Endothelial cell of umbilical vein (primary cell): ENCODE measurements around the gene RASAL2. TPM values are rescaled to one million over a fixed set of nuclear protein-coding genes. Genes with fewer than 3 reads are reported as not detected.

Source experiments
- BruUV-seq: library from RNA; stranded (reverse); fragments of 400-500 nt; replicated peaks from 2 replicates; lab custom pipeline; 2021; lab: Mats Ljungman, UMichigan
- CTCF ChIA-PET: fragments of 300-600, 350-600 bp; sonication (Branson Sonifier 250); formaldehyde crosslinking; loops from one replicate; lab custom pipeline; 2021; ENCODE audit warnings: antibody characterized with exemption, inconsistent platforms; lab: Charles Lee
- POLR2A ChIA-PET: fragments of 300-600, 350-600 bp; sonication (Branson Sonifier 250); formaldehyde crosslinking; loops from one replicate; lab custom pipeline; 2021; ENCODE audit warnings: antibody characterized with exemption, inconsistent platforms; lab: Charles Lee
- DNase-seq: peaks from one replicate; pipeline ENCODE4 v3.0.0-alpha.2; 2011; ENCODE audit warnings: low read depth, low spot score
- FAIRE-seq: peaks from 2 replicates; lab custom pipeline; 2011; peaks lifted over from hg19 to GRCh38; lab: Jason Lieb, UNC
- H2AFZ ChIP-seq: 2 replicates; pipeline ENCODE4 v1.6.0; 2012; ENCODE audit warnings: low read depth, low read length, control low read depth, inconsistent platforms
- H3K27ac ChIP-seq: 2 replicates; pipeline ENCODE4 v1.5.1; 2011; ENCODE audit warnings: low read depth, mild to moderate bottlenecking, control low read depth, low read length, moderate library complexity; ENCODE audit not compliant: insufficient read depth
- H3K27me3 ChIP-seq, 2 experiments: 2 replicates each; pipeline versions ENCODE4 v1.6.0 to v1.6.1; 2011; ENCODE audit warnings: low read length in 2 of 2, mixed read lengths in 1 of 2; ENCODE audit not compliant: control insufficient read depth in 2 of 2, insufficient read depth in 2 of 2
- H3K36me3 ChIP-seq, 2 experiments: 2 replicates in 1 of 2; 3 replicates in 1 of 2; pipeline ENCODE4 v1.5.1; 2011; ENCODE audit warnings: low read length in 2 of 2, mild to moderate bottlenecking in 1 of 2, moderate library complexity in 1 of 2; ENCODE audit not compliant: control insufficient read depth in 2 of 2, insufficient read depth in 2 of 2; ENCODE audit errors: extremely low read depth in 1 of 2
- H3K4me1 ChIP-seq: 3 replicates; pipeline ENCODE4 v1.5.1; 2011; ENCODE audit warnings: mild to moderate bottlenecking, low read length; ENCODE audit not compliant: control insufficient read depth, insufficient read depth; ENCODE audit errors: extremely low read depth
- H3K4me2 ChIP-seq: 2 replicates; pipeline ENCODE4 v1.6.1; 2011; ENCODE audit warnings: low read length, control low read depth, mixed read lengths; ENCODE audit not compliant: insufficient read depth
- H3K4me3 ChIP-seq, 3 experiments: fragments of 200-600 bp in 1 of 3; sonication (generic), shearing (Covaris generic) in 1 of 3; replicated peaks in 1 of 3; 2 replicates each; pipeline ENCODE4 v1.5.1; 2011 to 2016; ENCODE audit warnings: control low read depth in 3 of 3, low read length in 3 of 3, mild to moderate bottlenecking in 2 of 3, inconsistent platforms in 1 of 3, low read depth in 1 of 3, moderate library complexity in 1 of 3; ENCODE audit not compliant: insufficient read depth in 1 of 3
- H3K79me2 ChIP-seq: 2 replicates; pipeline ENCODE4 v1.6.0; 2012; ENCODE audit warnings: low read length, inconsistent platforms; ENCODE audit not compliant: control insufficient read depth, insufficient read depth
- H3K9ac ChIP-seq: replicated peaks from 2 replicates; pipeline ENCODE3; 2011; ENCODE audit warnings: low read length, control low read depth; ENCODE audit not compliant: insufficient read depth; ENCODE audit errors: extremely low read depth
- H3K9me1 ChIP-seq: replicated peaks from 3 replicates; pipeline ENCODE4 v1.6.0; 2011; ENCODE audit warnings: mild to moderate bottlenecking, low read length; ENCODE audit not compliant: control insufficient read depth, insufficient read depth; ENCODE audit errors: extremely low read depth
- H3K9me3 ChIP-seq: replicated peaks from 2 replicates; pipeline ENCODE4 v1.5.1; 2012; ENCODE audit warnings: low read length, inconsistent platforms; ENCODE audit not compliant: control insufficient read depth, insufficient read depth
- H4K20me1 ChIP-seq: replicated peaks from 2 replicates; pipeline ENCODE3; 2011; ENCODE audit warnings: mild to moderate bottlenecking, low read length; ENCODE audit not compliant: control insufficient read depth, insufficient read depth; ENCODE audit errors: extremely low read depth
- EZH2 ChIP-seq: IDR thresholded peaks from 2 replicates; pipeline ENCODE4 v1.6.1; 2012; ENCODE audit warnings: borderline replicate concordance, low read depth, mild to moderate bottlenecking, moderate library complexity, low read length, inconsistent platforms; ENCODE audit not compliant: severe bottlenecking
- FOS ChIP-seq: IDR thresholded peaks from 2 replicates; pipeline ENCODE4 v1.6.1; 2011; ENCODE audit warnings: mild to moderate bottlenecking, low read length, moderate library complexity, borderline replicate concordance; ENCODE audit not compliant: insufficient read depth
- JUN ChIP-seq: IDR thresholded peaks from 2 replicates; pipeline ENCODE4 v1.6.1; 2011; ENCODE audit warnings: borderline replicate concordance, low read depth; ENCODE audit not compliant: insufficient read length, insufficient read depth
- MYC ChIP-seq: IDR thresholded peaks from one replicate; pipeline ENCODE4 v1.6.1; 2011; ENCODE audit warnings: mild to moderate bottlenecking, low read depth, low read length
- POLR2A ChIP-seq: IDR thresholded peaks from 2 replicates; pipeline ENCODE4 v1.6.1; 2012; ENCODE audit warnings: low read depth, mild to moderate bottlenecking, control low read depth, low read length
- POLR2AphosphoS5 ChIP-seq: IDR thresholded peaks from 2 replicates; pipeline ENCODE4 v1.6.1; 2012; ENCODE audit warnings: low read depth, mild to moderate bottlenecking, control low read depth, low read length, moderate library complexity; ENCODE audit not compliant: insufficient read depth
- dilution Hi-C: fragments of 300-500 bp; cut with MboI; formaldehyde crosslinking; loops from one replicate; pipeline ENCODE4 v1.15.0; 2019; ENCODE audit warnings: low sequenced_read_pairs; ENCODE audit not compliant: extremely low pct_ligation_motif_present
- intact Hi-C: fragments of 100-400 bp; cut with micrococcal nuclease; formaldehyde crosslinking; loops from one replicate; pipeline ENCODE4 v1.10.0; 2022
- polyA plus RNA-seq, 4 experiments: library from polyadenylated mRNA; depleted of rRNA in 3 of 4; stranded (reverse) in 3 of 4; unstranded in 1 of 4; fragments of >200 nt; gene quantifications; 2 replicates each; pipeline versions ENCODE4 v1.2.1 to v1.2.3, GENCODE V29; 2011 to 2012; ENCODE audit warnings: missing spikeins in 1 of 4
- total RNA-seq: library from RNA; stranded (reverse); gene quantifications from 2 replicates; pipeline ENCODE4 v1.2.3, GENCODE V29; 2021
- TF ChIP-seq, protein P1 (sequence below), 2 donors: IDR thresholded peaks; 1 replicate in 1 of 2; 2 replicates in 1 of 2; pipeline ENCODE4 v1.5.1; 2011; ENCODE audit warnings: low read length in 2 of 2, mild to moderate bottlenecking in 2 of 2, moderate library complexity in 2 of 2, control low read depth in 1 of 2, inconsistent platforms in 1 of 2, low read depth in 1 of 2; ENCODE audit not compliant: insufficient read depth in 1 of 2; ENCODE audit errors: extremely low read depth in 1 of 2
- TF ChIP-seq, protein P2 (sequence below): IDR thresholded peaks from 2 replicates; pipeline ENCODE4 v1.6.1; 2011; ENCODE audit not compliant: insufficient read depth, insufficient read length

The RASAL2 gene
- total and polyA plus RNA-seq, 2 donors (not counting 3 experiments of a cell fraction or from before 2014, with no cell fraction given), result 12.5 to 15.5 TPM

DNA sequence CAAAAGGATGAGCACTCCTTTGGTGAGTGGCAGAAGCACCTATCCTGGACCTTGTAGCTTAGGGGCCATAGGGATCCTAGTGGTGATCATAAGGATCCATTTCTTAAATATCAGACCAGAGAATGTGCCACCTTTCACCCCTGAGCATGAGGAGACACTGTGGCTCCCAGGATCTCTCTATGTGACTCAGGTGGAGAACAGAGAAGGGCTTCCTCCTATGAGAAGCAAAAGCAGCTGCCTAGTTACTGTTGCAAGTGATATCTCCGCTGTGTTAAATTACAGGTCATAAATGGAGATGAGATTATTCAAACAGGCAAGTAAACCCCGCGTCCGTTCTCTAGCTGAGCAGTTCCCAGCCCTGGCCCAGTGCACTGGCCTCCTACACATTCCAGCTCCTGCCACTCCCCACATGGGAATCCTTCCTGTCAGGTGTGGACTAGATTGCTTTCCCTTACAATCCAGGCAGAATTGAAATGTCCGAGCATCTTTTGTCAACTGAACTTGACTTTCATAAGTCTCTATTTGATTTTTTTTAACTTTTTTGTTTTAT is 376.6 kb downstream of the RASAL2 start:
- H3K9ac ChIP-seq, result no peak overlapping the region
- no peak overlapping the region for H2AFZ ChIP-seq
- peaks cover 0 to 4% of the 10 kb centered on the region in 2 experiments for H3K36me3 ChIP-seq
- dilution Hi-C loops (no loop called here), intact Hi-C loops (no loop called here)
- no peaks in the 10 kb centered on the region for H3K9me3 ChIP-seq
- H3K27me3 ChIP-seq, result no peaks in the 10 kb centered on the region
- ChIA-PET CTCF (interaction anchor here (1.0 to 1.8 kb wide), 5 partner anchors 17 to 170 kb away, joined by 3 to 5 read pairs (median 3); no protein-coding TSS in a partner anchor), POLR2A (no interaction called here)
- no peak overlapping the region for H3K4me3 ChIP-seq
- no peak for TF ChIP-seq EZH2
- TF ChIP-seq POLR2AphosphoS5, result no peak
- TF ChIP-seq JUN, result no peak
- TF ChIP-seq MYC, result no peak
- TF ChIP-seq FOS, result no peak
- TF ChIP-seq, protein P1, sequence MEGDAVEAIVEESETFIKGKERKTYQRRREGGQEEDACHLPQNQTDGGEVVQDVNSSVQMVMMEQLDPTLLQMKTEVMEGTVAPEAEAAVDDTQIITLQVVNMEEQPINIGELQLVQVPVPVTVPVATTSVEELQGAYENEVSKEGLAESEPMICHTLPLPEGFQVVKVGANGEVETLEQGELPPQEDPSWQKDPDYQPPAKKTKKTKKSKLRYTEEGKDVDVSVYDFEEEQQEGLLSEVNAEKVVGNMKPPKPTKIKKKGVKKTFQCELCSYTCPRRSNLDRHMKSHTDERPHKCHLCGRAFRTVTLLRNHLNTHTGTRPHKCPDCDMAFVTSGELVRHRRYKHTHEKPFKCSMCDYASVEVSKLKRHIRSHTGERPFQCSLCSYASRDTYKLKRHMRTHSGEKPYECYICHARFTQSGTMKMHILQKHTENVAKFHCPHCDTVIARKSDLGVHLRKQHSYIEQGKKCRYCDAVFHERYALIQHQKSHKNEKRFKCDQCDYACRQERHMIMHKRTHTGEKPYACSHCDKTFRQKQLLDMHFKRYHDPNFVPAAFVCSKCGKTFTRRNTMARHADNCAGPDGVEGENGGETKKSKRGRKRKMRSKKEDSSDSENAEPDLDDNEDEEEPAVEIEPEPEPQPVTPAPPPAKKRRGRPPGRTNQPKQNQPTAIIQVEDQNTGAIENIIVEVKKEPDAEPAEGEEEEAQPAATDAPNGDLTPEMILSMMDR (IDR thresholded peaks at IDR 0.05; ENCODE audit: extremely low read depth in 1 of 2, insufficient read depth in 1 of 2, low read depth in 1 of 2, low read length in 2 of 2), result no peak
- TF ChIP-seq, protein P2, sequence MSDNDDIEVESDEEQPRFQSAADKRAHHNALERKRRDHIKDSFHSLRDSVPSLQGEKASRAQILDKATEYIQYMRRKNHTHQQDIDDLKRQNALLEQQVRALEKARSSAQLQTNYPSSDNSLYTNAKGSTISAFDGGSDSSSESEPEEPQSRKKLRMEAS, result no peak
- TF ChIP-seq POLR2A, result no peak
- no peak overlapping the region for H3K27ac ChIP-seq
- H3K4me1 ChIP-seq, result no peaks in the 10 kb centered on the region
- H3K79me2 ChIP-seq, result no peaks in the 10 kb centered on the region
- no peaks in the 10 kb centered on the region for H3K9me1 ChIP-seq
- H3K4me2 ChIP-seq, result no peak overlapping the region
- BruUV-seq, result no TSS peak
- no peaks in the 10 kb centered on the region for H4K20me1 ChIP-seq
- no peak for DNase-seq
- no peak for FAIRE-seq
